Gastroesophageal sphincter (tissue), 4 donors: ENCODE results near the gene SGCD. TPM values are rescaled to one million over a fixed set of nuclear protein-coding genes. Genes with fewer than 3 reads are reported as not detected.

Experiments used
- ATAC-seq: fragments of 150-250 bp; one replicate; pipeline ENCODE4 v1.9.1; 2016; ENCODE audit warnings: mild to moderate bottlenecking, moderate library complexity
- H3K27ac ChIP-seq, 4 donors: fragments of 200-600 bp; sonication (generic) in 3 of 4; 1 replicate in 3 of 4; 2 replicates in 1 of 4; pipeline ENCODE4 v1.5.1; 2016 to 2019
- H3K27me3 ChIP-seq: fragments of 200-600 bp; sonication (generic); one replicate; pipeline ENCODE4 v1.5.1; 2019
- H3K36me3 ChIP-seq, 2 donors: fragments of 200-600 bp; sonication (generic); one replicate each; pipeline ENCODE4 v1.5.1; 2019; ENCODE audit warnings: control low read depth in 1 of 2
- H3K4me1 ChIP-seq, 3 donors: fragments of 200-600 bp; sonication (generic); 1 replicate in 2 of 3; 2 replicates in 1 of 3; pipeline ENCODE4 v1.5.1; 2016 to 2019; ENCODE audit warnings: control low read depth in 2 of 3
- H3K4me3 ChIP-seq, 2 donors: fragments of 200-600 bp; sonication (generic); one replicate each; pipeline ENCODE4 v1.5.1; 2019; ENCODE audit warnings: mild to moderate bottlenecking in 1 of 2, moderate library complexity in 1 of 2
- H3K9me3 ChIP-seq, 3 donors: fragments of 200-600 bp; sonication (generic); one replicate each; pipeline ENCODE4 v1.5.1; 2017 to 2019; ENCODE audit warnings: control low read depth in 2 of 3
- EP300 ChIP-seq: sonication (generic); formaldehyde crosslinking; IDR thresholded peaks from one replicate; pipeline ENCODE4 v1.6.1; 2017; ENCODE audit warnings: antibody characterized with exemption, mild to moderate bottlenecking
- POLR2A ChIP-seq, 2 donors: fragments of 450-650 bp; IDR thresholded peaks; one replicate each; pipeline ENCODE4 v1.6.1; 2017; ENCODE audit warnings: antibody characterized with exemption in 2 of 2, mild to moderate bottlenecking in 2 of 2, moderate library complexity in 1 of 2
- POLR2AphosphoS5 ChIP-seq: sonication (generic); formaldehyde crosslinking; IDR thresholded peaks from one replicate; pipeline ENCODE4 v1.6.1; 2017; ENCODE audit warnings: antibody characterized with exemption
- WGBS, 2 donors: methylation state at CpG; one replicate each; pipeline ENCODE4 v1.1.5; 2018; ENCODE audit warnings: low coverage in 1 of 2; 5-methylcytosine and 5-hydroxymethylcytosine counted together
- total RNA-seq, 4 donors: library from RNA; depleted of rRNA; stranded (reverse); fragments of >200 nt; gene quantifications; one replicate each; pipeline ENCODE4 v1.1.0, GENCODE V29; 2016
- TF ChIP-seq, protein P1 (sequence below), 4 experiments: fragments of 200-600 bp in 2 of 4; fragments of 450-650 bp in 2 of 4; sonication (generic) in 1 of 4; IDR thresholded peaks; one replicate each; pipeline ENCODE4 v1.5.1; 2017 to 2019; ENCODE audit warnings: antibody characterized with exemption in 4 of 4, mild to moderate bottlenecking in 2 of 4, moderate library complexity in 2 of 4

The SGCD gene
- total RNA-seq, 4 donors from 2014 or later = 8.8 to 61.3 (median 33.7) TPM

DNA sequence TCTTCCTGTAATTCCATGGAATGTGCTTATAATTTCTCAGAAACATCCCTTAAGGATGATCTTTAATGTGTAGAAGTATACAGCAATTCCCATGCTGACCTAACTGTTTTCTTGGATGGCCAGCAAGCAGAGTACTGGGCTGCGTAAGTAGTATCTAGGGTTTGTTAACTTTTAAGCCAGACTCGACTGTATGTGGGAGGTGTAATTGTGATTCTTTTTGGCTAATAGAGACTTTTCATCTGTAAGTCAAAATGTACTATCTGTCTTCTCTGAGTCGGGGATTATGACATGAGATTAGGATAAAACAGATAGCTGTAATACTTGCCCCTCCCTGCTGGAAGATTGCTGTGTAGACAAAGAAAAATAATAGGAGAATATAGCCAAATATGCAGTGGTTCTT lies 169.3 kb downstream of the SGCD start:
- Histone ChIP-seq H3K4me3 (no peak overlapping the region), H3K36me3 (no peaks in the 10 kb centered on the region), H3K9me3 (no peaks in the 10 kb centered on the region), H3K4me1 (peaks cover 0 to 56% (median 2%) of the 10 kb centered on the region in 3 donors), H3K27me3 (no peaks in the 10 kb centered on the region), H3K27ac (peak overlapping the region; percentile 29 to 55 (median 50))
- 43 to 46% methylated on average over 3 of the region's 3 CpGs for WGBS, 2 donors
- TF ChIP-seq POLR2AphosphoS5 (no peak), POLR2A (IDR thresholded peaks at IDR 0.05) (no peak), EP300 (no peak)
- TF ChIP-seq, protein P1, sequence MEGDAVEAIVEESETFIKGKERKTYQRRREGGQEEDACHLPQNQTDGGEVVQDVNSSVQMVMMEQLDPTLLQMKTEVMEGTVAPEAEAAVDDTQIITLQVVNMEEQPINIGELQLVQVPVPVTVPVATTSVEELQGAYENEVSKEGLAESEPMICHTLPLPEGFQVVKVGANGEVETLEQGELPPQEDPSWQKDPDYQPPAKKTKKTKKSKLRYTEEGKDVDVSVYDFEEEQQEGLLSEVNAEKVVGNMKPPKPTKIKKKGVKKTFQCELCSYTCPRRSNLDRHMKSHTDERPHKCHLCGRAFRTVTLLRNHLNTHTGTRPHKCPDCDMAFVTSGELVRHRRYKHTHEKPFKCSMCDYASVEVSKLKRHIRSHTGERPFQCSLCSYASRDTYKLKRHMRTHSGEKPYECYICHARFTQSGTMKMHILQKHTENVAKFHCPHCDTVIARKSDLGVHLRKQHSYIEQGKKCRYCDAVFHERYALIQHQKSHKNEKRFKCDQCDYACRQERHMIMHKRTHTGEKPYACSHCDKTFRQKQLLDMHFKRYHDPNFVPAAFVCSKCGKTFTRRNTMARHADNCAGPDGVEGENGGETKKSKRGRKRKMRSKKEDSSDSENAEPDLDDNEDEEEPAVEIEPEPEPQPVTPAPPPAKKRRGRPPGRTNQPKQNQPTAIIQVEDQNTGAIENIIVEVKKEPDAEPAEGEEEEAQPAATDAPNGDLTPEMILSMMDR (IDR thresholded peaks at IDR 0.05) = no peak
- ATAC-seq = no peak

DNA sequence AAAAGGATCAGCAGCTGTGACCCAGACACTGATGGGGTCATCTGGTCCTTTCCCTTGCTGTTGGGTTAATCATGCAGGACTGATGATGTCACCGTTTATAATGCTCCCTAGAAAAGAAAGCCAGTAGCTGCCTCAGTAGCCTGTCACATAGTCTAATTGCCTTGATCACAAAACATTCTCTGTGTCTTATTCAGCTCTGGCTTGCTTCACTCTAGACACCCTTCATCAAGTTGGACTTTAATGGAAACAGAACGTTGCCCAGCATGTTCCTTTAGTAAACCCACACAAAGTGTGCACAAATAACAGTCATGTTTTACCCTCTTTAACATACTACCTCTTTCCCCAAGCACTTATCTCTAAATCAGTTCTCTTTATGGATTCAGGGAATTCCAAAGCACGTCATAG lies 170.8 kb downstream of the SGCD start:
- no peaks in the 10 kb centered on the region for H3K36me3 ChIP-seq
- 34 to 43% methylated on average over 3 of the region's 3 CpGs for WGBS, 2 donors
- peak; percentile 59 for TF ChIP-seq POLR2AphosphoS5
- TF ChIP-seq EP300 = no peak
- peaks cover 0 to 61% (median 2%) of the 10 kb centered on the region in 3 donors for H3K4me1 ChIP-seq
- H3K4me3 ChIP-seq = no peak overlapping the region
- H3K27me3 ChIP-seq = no peaks in the 10 kb centered on the region
- no peaks in the 10 kb centered on the region for H3K9me3 ChIP-seq
- no peak for ATAC-seq
- H3K27ac ChIP-seq = peak overlapping the region in 2 of 4 donors; percentile 18 to 55

DNA sequence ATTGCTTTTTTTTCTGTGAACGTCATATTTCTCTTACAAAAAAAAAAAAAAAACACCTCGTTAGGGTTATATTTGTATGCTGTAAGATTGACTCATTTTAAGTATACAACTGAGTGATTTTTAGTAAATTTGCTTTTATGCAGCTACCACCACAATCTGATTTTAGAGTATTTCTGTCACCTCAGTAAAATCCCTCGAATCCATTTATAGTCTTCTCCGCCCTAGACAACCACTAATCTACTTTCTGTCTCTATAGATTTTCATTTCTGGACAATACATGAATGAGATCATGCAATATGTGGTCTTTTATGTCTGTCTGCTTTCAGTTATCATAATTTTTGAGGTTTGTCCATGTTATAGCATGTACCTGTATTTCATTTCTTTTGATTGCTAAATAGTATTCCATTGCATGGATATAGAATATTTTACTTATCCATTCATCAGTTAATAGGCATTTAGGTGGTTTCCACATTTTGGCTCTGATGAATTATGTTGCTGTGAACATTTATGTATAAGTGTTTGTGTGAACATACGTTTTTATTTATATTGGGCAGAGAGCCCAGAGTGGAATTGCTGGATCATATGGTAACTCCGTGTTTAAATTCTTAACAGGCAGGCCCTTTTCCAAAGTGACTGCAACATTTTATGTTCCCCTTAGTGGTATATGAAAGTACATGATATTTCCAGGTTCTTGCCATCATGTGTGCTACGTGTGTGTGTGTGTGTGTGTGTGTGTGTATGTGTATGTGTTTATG lies 171.4 kb downstream of the SGCD start:
- Histone ChIP-seq H3K9me3 (no peaks in the 10 kb centered on the region), H3K27ac (peak overlapping the region in 1 of 4 donors; percentile 55), H3K36me3 (no peaks in the 10 kb centered on the region), H3K4me1 (peaks cover 0 to 63% (median 2%) of the 10 kb centered on the region in 3 donors), H3K4me3 (no peak overlapping the region), H3K27me3 (no peaks in the 10 kb centered on the region)
- TF ChIP-seq EP300 = no peak
- TF ChIP-seq, protein P1 (IDR thresholded peaks at IDR 0.05) = no peak
- TF ChIP-seq POLR2A (IDR thresholded peaks at IDR 0.05) = no peak
- TF ChIP-seq POLR2AphosphoS5 = no peak
- 62 to 65% methylated on average over 6 to 7 of the region's 7 CpGs for WGBS, 2 donors
- no peak for ATAC-seq

DNA sequence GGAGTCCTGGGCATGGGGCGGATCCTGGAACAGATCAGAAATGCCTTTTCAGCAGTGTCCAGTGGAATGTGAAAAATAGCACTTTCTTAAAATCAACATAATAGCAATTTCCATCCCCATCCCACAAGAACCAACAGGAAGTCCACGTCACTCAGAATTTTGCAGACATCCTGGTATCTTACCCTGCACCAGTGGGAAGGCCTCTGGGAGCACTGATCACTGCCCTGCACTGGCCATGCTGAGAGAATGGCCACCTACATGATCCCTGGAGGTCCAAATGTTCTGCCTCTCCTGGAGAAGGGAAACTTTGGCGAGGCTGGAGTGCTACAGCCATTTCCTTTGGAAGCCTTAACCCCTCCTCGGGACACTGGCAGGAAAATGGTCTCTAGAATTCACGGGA lies 173.8 kb downstream of the SGCD start:
- whole genome bisulfite sequencing, 2 donors = 75 to 100% methylated on average over 1 to 4 of the region's 5 CpGs
- Histone ChIP-seq H3K9me3 (no peaks in the 10 kb centered on the region), H3K36me3 (no peaks in the 10 kb centered on the region), H3K27me3 (no peaks in the 10 kb centered on the region), H3K27ac (no peak overlapping the region), H3K4me1 (peaks cover 0 to 44% (median 0%) of the 10 kb centered on the region in 3 donors), H3K4me3 (no peak overlapping the region)
- no peak for ATAC-seq
- TF ChIP-seq POLR2A (IDR thresholded peaks at IDR 0.05) = no peak
- no peak for TF ChIP-seq EP300
- TF ChIP-seq POLR2AphosphoS5 = no peak

DNA sequence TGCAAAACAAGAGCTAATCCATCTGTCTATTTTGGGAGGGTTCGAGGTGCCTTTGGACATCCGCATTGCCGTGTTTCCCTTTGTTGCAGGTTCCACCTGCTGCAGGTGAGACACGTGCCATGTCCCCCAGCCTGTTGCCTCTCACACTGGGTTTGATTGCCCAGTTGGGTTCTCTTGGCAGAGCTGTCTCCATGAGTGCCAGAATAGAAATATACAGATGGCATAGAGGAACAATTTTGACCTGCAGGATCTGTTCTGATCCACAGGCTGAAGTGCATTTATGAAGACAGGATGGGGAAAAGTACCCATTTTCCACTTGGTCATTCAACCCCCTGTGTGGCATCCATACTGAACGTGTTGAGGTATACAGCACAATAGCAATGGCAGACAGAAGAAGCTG lies 178.1 kb downstream of the SGCD start:
- H3K4me3 ChIP-seq = no peak overlapping the region
- no peak overlapping the region for H3K27ac ChIP-seq
- WGBS, 2 donors = 71 to 96% methylated on average over 1 to 5 of the region's 5 CpGs
- no peak for ATAC-seq
- no peaks in the 10 kb centered on the region for H3K9me3 ChIP-seq
- H3K36me3 ChIP-seq = no peaks in the 10 kb centered on the region
- no peaks in the 10 kb centered on the region for H3K27me3 ChIP-seq
- H3K4me1 ChIP-seq = peaks cover 0 to 17% (median 0%) of the 10 kb centered on the region in 3 donors
- TF ChIP-seq POLR2A (IDR thresholded peaks at IDR 0.05) (no peak), EP300 (no peak), POLR2AphosphoS5 (no peak)
- TF ChIP-seq, protein P1 (IDR thresholded peaks at IDR 0.05) = no peak
